HL-60 (cell line): ENCODE measurements around the gene ZMYND8.

ENCODE experiments used
- DNase-seq, 2 experiments: peaks; one replicate each; pipeline ENCODE4 v3.0.0-alpha.2; 2010 to 2020; ENCODE audit warnings: low read depth in 1 of 2, low spot score in 1 of 2
- H3K27ac ChIP-seq: fragments of 250-450 bp; sonication (Bioruptor Pico); replicated peaks from 2 replicates; pipeline ENCODE4 v1.5.1; 2020; ENCODE audit warnings: mild to moderate bottlenecking, moderate library complexity
- H3K27me3 ChIP-seq: fragments of 250-450 bp; sonication (Bioruptor Pico); 2 replicates; pipeline ENCODE4 v1.5.1; 2021; ENCODE audit warnings: mild to moderate bottlenecking, moderate library complexity; ENCODE audit not compliant: insufficient read depth, poor library complexity, severe bottlenecking
- H3K4me3 ChIP-seq: replicated peaks from 2 replicates; pipeline ENCODE4 v1.5.1; 2011; ENCODE audit warnings: mild to moderate bottlenecking, control low read depth, low read length; ENCODE audit not compliant: insufficient read depth
- GABPA ChIP-seq: IDR thresholded peaks from 2 replicates; pipeline ENCODE4 v1.6.1; 2012; ENCODE audit warnings: low read depth
- POLR2AphosphoS5 ChIP-seq: IDR thresholded peaks from 2 replicates; pipeline ENCODE4 v1.6.1; 2012; ENCODE audit warnings: low read depth
- REST ChIP-seq: IDR thresholded peaks from 2 replicates; pipeline ENCODE4 v1.6.1; 2012; ENCODE audit warnings: low read depth; ENCODE audit not compliant: insufficient replicate concordance
- SPI1 ChIP-seq: IDR thresholded peaks from 2 replicates; pipeline ENCODE4 v1.6.1; 2012; ENCODE audit warnings: low read depth, mild to moderate bottlenecking, borderline replicate concordance
- TF ChIP-seq, protein P1 (sequence below): IDR thresholded peaks from one replicate; pipeline ENCODE4 v1.5.1; 2011; ENCODE audit warnings: low read length, control low read depth, inconsistent platforms; ENCODE audit not compliant: insufficient read depth

The ZMYND8 gene

DNA sequence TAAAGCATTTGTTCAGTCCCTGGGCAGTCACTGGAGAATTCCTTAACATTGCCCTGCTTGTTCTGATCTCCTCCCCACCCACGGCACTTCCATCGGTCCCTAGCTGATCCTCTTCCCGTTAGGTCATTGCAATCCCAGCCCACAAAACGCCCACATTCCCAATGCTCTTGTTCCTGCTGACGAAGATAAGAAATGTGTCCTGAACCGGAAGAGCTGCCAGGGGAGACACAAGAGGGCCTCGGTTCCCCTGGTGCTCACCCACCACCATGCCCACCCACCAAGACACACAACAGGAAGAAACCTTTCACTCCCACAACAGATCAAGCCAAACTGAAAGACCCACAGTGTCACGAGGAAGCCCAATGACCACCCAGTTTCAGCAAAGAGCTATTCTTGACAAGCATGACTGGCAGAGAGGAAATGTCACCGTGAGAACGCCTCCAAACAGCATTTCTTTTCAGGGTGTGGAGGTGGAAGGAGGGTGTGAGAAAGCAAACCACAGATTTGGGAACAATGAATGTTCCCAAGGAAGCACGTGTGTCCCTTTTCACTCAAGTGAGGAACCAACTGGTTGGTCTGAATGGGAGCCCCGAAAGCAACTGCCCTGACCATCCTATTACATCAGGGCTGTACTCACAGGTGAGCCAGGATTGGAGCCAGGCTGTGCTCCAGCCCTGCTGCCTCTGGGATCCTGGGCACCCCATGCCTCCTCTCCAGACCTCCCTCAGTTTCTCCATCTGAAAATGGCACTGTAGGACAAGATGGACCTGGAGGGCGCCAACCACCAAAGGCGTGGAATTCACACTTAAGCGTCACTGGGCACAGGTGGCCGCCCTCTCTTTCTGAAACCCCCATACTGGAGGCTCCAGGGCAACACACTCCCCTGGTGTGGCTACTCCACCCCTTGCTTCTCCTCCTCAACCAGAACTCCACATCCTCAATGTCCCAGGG lies 97.5 kb downstream of the ZMYND8 start:
- no peak for DNase-seq
- Histone ChIP-seq H3K4me3 (no peak overlapping the region), H3K27ac (no peak overlapping the region), H3K27me3 (no peaks in the 10 kb centered on the region)
- TF ChIP-seq GABPA (no peak), POLR2AphosphoS5 (no peak), SPI1 (no peak), REST (no peak)
- TF ChIP-seq, protein P1, sequence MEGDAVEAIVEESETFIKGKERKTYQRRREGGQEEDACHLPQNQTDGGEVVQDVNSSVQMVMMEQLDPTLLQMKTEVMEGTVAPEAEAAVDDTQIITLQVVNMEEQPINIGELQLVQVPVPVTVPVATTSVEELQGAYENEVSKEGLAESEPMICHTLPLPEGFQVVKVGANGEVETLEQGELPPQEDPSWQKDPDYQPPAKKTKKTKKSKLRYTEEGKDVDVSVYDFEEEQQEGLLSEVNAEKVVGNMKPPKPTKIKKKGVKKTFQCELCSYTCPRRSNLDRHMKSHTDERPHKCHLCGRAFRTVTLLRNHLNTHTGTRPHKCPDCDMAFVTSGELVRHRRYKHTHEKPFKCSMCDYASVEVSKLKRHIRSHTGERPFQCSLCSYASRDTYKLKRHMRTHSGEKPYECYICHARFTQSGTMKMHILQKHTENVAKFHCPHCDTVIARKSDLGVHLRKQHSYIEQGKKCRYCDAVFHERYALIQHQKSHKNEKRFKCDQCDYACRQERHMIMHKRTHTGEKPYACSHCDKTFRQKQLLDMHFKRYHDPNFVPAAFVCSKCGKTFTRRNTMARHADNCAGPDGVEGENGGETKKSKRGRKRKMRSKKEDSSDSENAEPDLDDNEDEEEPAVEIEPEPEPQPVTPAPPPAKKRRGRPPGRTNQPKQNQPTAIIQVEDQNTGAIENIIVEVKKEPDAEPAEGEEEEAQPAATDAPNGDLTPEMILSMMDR = no peak

DNA sequence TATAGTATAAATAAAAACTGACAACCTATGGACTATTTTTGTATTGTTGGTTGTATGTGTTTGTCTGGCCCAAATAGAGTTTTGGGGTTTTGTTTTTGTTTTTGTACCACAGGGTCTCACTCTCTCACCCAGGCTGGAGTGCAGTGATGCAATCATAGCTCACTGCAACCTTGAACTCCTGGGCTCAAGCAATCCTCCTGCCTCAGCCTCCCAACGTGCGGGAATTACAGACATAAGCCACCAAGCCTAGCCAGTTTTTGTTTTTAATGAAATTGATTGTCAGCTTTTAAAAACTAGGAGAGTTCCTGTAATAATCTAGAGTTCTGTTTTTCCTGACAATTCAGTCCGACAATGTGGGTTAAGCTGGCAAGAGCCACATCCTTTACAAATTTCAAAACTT lies 98.7 kb downstream of the ZMYND8 start:
- TF ChIP-seq, protein P1 = no peak
- TF ChIP-seq SPI1 = no peak
- no peak for TF ChIP-seq POLR2AphosphoS5
- TF ChIP-seq REST = no peak
- Histone ChIP-seq H3K4me3 (no peak overlapping the region), H3K27ac (no peak overlapping the region), H3K27me3 (no peaks in the 10 kb centered on the region)
- DNase-seq = no peak

- H3K27ac ChIP-seq = no peak overlapping the region
- H3K27me3 ChIP-seq = no peaks in the 10 kb centered on the region
- TF ChIP-seq REST (no peak), GABPA (no peak), POLR2AphosphoS5 (no peak)
- no peak overlapping the region for H3K4me3 ChIP-seq
- no peak for DNase-seq
Observed at GRCh38 chr20:47257256-47257655, 99.2 kb downstream of the ZMYND8 start.
